GM18873 (cell line): ENCODE measurements around the gene TVP23C.

ENCODE experiments used
- ATAC-seq: cut with Tn5 transposase; IDR thresholded peaks from one replicate; pipeline ENCODE4 v1.9.1; 2021; ENCODE audit warnings: mild to moderate bottlenecking, moderate library complexity, moderate number of reproducible peaks; ENCODE audit not compliant: unreplicated experiment, low FRiP score

The TVP23C gene

DNA sequence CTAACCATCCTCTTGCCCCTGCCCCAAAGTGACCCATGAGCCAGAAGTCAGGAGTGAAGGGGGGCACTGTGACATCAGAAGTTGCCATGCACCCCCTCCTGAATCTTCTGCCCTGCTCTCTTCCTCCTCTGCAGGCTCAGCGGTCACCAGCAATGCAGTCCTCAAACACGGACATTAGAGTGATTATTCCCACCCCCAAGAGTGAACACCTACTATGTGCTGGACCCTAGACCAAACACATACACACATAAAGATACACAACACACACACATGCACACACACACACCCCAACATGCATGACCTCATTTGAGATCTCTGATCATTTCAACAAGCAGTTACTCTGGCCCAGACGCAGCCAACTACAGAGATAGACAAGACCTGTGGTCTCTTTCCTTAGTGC, 95.7 kb downstream of the TVP23C start, which contains the start of gene CDRT4:
TSS of gene CDRT4 (minus strand) at position 30 of the 400 bp plus-strand sequence. CDS start 27,383 bp downstream, outside the sequence.
- no peak for ATAC-seq

DNA sequence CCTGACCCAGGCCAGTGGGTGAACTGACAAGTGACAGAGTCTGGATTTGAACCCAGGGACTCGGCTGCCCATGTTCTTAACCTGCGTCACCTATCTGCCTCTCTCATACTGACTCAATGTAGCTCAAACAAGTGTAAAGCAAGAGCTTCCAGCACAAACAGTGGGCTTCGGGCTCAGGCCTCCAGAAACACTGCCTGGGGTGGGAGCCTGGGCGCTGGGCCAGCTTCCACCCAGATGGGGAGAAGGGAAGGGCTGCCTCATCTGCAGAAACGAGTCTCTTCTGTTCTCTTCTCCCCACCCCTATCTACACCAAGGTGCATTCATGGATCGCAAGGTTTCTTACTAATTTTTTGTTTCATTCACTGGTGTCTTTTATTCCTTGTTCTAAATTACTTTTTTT, 97.2 kb downstream of the TVP23C start:
- ATAC-seq = no peak

DNA sequence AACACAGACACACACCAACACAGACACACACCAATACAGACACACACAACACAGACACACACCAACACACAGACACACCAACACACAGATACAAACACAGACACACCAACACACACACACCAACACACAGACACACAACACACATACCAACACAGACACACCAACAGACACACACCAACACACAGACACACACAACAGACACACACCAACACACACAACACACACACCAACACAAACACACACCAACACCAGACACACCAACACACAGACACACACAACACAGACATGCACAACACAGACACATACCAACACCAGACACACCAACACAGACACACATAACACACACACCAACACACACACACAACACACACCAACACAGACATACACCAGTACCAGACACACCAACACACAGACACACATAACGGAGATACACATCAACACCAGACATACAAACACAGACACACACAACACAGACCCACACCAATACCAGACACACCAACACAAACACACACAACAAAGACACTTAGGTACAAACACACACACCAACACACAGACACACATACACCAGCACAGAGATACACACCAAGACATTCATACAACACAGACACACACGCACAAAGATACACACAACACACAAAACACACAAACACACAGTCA, 98.1 kb downstream of the TVP23C start:
- no peak for ATAC-seq

DNA sequence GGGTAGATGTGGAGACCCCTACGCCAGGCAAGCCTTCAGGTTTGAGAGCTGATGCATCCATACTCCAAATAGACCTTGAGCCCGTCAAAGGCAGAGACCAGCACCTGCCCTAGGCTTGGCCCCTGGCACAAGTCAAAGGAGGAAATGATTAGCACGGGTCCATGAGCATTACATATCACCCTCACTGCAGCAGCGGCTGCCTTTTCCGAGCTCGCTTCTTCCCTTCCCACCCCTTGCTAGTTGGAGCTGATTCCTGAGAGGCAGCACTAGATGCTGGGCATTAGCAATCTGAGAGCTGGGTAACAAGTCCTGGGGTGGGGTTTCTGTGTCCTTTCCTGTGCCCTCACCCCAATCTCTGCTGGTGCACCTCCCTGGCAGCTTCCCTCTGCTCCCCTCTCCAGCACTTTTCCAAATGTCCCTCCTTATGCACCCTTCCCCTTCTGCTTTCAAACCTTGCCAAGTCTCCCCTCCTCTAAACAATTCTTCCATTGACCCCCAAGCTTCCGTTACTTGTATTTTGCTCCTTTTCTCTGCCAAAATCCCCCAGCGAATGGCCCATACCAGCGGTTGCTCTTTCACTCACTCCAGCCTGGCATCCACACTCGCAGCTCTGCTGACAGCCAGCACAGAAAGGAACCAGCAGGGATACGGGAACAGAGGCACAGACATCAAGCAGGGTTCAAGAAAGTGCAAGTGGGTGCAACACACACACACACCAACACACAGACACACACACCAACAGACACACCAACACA, 98.9 kb downstream of the TVP23C start:
- ATAC-seq = no peak

DNA sequence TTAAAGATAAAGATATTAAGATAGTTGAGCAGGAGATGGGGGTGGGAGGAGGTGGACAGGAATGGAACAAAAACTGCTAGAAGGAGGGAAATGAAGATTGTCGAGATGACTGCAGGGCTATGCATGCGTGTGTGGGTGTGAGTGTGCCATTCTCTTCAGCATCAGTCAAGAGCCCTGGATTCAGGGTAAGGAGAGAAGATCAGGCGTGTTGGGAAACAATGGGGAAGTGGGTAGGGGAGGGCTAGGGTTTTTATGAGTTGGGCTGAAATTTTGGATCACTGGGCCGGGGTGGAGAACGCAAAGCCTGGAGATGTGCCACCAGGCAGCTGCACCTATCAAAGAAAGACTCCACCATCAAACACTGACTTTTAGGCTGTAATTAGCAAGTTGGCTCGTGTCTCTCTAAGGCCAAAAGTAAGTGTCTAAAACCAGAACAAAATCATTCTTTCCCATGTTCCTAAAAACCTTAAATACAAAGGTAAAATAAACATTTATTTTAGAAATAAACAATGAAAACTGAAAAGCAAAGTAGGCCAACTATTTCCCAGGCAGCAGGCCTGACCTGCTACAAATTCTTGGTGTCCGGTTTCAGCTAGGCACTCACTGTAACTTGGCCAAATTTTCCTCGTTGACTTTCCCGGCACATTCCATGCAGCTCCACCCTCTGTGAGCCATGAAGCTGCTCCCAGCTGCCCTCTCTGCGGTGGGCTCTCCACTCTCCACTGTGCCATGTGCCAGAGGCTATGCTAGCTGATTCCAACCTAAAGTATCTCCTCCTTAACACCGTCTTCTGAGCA, 100.1 kb downstream of the TVP23C start:
- ATAC-seq = no peak

DNA sequence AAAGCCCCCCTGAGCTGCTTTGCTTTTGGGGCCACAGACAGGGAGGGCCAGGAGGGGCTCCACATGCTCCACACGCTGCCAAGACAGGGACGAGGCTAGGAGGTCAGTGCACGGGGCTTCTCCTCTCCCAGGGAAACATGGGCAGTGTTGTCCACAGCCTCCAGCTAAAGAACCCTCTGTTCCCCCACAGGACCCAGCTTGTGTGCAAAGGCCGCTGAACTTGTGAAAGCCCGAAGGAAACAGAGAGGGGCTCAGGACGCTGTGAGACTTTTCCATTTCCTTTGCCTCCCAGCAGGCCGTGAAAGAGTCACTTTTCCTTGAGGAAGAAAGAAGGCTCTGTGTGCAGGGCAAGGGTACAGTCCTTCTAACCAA, 105.6 kb downstream of the TVP23C start:
- ATAC-seq = no peak

DNA sequence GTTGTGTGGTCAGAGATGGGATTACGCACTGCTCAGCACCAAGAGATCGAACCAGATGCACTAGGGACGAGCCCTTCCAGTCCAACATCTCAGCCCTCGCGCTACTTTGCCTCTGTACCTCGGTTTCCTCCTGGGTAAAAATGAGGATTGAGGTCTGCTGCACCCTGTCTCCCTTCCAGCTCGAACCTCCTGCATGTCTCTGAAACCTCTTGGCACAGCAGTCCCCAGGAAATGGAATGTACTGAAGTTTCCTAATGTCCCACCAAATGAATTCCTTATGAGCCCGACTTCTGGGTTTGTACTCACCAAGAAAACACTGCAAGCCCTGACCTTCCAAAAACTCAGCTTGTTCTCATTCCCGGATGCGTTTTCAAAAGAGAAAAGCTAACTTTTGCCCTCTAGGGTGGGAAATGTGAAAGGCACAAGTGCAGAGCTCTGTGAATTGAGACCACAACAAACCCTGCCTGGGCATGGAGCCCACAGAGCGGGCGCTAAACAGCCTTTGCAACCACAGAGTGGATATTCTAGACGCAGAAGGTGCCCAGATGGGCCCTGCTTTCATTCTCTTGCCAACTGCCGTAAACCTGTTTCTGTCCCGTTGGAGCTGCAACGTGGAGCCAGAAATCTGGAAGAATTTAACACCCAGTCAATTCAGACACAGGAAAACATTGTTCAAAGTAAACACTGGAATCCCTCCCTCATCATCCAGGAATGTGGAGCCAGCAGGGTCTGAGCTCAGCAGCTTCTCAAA, 106.1 kb downstream of the TVP23C start:
- no peak for ATAC-seq

DNA sequence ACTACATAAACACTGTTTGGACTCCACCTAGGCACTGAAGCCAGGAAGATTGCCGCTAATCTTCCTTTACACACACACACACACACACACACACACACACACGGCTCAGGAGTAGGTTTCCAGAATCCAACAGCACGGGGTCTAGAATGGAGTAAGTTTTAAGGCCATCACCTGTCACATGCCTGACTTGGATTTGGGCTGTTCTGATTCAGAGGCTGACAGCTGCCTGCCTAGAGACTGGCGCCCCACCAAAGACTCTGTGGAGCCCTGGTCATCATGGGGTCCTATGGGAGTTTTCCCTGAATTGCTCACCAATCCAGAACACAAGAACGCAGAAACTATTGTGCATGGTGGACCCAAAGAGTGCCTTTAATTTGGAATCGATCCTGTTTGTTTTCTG, 106.8 kb downstream of the TVP23C start:
- ATAC-seq = no peak

DNA sequence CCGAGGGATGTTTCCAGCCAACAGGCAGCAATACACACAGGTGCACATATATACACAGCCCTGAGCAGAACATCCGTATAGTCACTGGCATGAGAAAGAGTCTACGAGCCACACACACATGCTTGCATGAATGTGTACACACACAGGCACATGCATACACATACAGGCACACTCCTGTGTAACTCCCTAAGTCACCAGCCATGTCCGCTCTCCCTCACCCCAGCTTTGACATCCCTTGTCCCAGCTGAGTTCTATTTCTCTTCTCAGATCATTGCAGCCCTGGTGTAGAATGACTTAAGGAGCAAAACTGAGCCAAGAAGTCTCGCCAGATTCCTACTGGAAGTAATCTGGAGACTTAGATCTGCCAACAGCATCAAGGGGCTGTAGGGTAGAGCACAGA, 108.9 kb downstream of the TVP23C start:
- no peak for ATAC-seq

DNA sequence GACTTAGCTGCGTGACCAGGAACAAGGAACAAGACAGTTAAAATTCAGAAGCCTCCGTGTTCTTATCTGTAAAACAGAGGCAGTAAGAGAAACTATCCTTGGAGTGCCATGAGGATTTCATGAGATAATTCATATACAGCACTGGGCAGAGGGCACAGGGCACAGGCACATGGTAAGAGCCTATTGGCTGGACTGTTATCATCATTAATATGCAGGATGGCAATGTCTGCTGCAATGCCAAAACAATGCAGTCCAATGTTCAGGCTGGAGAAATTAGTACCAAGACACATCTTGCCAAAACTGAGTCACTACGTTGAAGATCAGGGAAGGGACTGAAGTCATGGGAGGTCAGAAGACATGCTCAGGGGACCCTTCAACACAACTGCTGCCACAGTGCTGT, 109.5 kb downstream of the TVP23C start:
- ATAC-seq = no peak

DNA sequence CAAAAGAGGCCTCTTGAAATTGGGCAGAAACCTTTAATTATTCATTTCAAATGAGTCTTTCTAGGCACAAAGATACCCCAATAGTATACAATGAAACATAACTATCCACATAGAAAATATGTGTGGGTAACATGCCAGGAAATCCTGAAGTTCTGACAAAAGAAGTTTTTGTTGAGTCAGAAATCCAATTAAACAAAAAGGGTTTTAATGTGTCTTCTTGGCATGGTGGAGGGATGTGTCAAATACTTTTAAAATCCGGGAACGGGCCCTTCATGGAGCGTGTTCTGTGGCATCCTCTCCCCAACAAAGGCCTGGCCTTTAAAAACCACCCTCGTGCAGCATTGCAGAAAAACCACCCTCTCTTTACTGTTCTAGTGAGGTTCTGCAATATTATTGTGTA, 110.0 kb downstream of the TVP23C start:
- ATAC-seq = no peak

DNA sequence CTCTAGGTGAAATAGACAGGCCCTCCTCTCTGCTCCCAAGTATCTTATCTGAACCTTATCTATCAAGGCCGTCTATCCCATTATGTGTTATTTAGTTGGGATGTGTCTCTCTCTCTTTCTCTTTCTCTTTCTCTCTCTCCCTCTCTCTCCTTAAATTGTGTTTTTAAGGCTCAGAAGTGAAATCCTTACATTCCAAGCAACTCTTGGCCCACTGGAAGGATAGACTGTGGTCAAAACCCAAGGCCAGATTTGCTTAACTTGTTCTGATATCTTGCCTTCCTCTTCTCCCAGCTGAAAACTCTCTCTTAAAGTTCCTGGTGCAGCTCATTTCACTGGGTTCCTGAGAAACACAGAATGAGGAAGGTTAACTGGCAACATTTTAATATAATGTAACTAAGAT, 110.5 kb downstream of the TVP23C start:
- ATAC-seq = no peak
